Lower leg skin (tissue), 4 donors: ENCODE results near the gene DMRT1. TPM values are rescaled to one million over a fixed set of nuclear protein-coding genes. Genes with fewer than 3 reads are reported as not detected.

ENCODE experiments used
- DNase-seq, 2 donors: peaks; one replicate each; pipeline ENCODE4 v3.0.0-alpha.2; 2019; ENCODE audit warnings: low spot score in 2 of 2
- H3K4me3 ChIP-seq: fragments of 200-600 bp; sonication (generic); 2 replicates; pipeline ENCODE4 v1.5.1; 2017; ENCODE audit warnings: mild to moderate bottlenecking, low read depth; ENCODE audit not compliant: poor library complexity, severe bottlenecking
- POLR2A ChIP-seq, 2 donors: fragments of 450-650 bp; IDR thresholded peaks; one replicate each; pipeline ENCODE4 v1.6.1; 2016 to 2017; ENCODE audit warnings: antibody characterized with exemption in 2 of 2, mild to moderate bottlenecking in 1 of 2, moderate library complexity in 1 of 2
- WGBS, 2 donors: methylation state at CpG; one replicate each; pipeline ENCODE4 v1.1.5; 2018; 5-methylcytosine and 5-hydroxymethylcytosine counted together
- intact Hi-C: fragments of 100-400 bp; cut with DNase I; formaldehyde crosslinking; loops from one replicate; pipeline ENCODE4 v1.15.0; 2023; ENCODE audit warnings: low total_unique reads
- total RNA-seq, 4 donors: library from RNA; depleted of rRNA; stranded (reverse); fragments of >200 nt; gene quantifications; one replicate each; pipeline ENCODE4 v1.1.0, GENCODE V29; 2016
- TF ChIP-seq, protein P1 (sequence below), 3 donors: fragments of 450-650 bp; IDR thresholded peaks; one replicate each; pipeline ENCODE4 v1.5.1; 2016; ENCODE audit warnings: antibody characterized with exemption in 3 of 3, mild to moderate bottlenecking in 3 of 3, moderate library complexity in 2 of 3

Gene DMRT1
- total RNA-seq, 4 donors from 2014 or later, result not detected

- TF ChIP-seq, protein P1, sequence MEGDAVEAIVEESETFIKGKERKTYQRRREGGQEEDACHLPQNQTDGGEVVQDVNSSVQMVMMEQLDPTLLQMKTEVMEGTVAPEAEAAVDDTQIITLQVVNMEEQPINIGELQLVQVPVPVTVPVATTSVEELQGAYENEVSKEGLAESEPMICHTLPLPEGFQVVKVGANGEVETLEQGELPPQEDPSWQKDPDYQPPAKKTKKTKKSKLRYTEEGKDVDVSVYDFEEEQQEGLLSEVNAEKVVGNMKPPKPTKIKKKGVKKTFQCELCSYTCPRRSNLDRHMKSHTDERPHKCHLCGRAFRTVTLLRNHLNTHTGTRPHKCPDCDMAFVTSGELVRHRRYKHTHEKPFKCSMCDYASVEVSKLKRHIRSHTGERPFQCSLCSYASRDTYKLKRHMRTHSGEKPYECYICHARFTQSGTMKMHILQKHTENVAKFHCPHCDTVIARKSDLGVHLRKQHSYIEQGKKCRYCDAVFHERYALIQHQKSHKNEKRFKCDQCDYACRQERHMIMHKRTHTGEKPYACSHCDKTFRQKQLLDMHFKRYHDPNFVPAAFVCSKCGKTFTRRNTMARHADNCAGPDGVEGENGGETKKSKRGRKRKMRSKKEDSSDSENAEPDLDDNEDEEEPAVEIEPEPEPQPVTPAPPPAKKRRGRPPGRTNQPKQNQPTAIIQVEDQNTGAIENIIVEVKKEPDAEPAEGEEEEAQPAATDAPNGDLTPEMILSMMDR (IDR thresholded peaks at IDR 0.05), result no peak
- TF ChIP-seq POLR2A (IDR thresholded peaks at IDR 0.05), result no peak
- H3K4me3 ChIP-seq, result no peak overlapping the region
- intact Hi-C loops, result no loop called here
- peak in 1 of 2 donors; percentile 74 for DNase-seq
- 14 to 18% methylated on average over 37 to 44 of the region's 57 CpGs for WGBS, 2 donors
Measured at GRCh38 chr9:970151-970996, 128.9 kb downstream of the DMRT1 start.

DNA sequence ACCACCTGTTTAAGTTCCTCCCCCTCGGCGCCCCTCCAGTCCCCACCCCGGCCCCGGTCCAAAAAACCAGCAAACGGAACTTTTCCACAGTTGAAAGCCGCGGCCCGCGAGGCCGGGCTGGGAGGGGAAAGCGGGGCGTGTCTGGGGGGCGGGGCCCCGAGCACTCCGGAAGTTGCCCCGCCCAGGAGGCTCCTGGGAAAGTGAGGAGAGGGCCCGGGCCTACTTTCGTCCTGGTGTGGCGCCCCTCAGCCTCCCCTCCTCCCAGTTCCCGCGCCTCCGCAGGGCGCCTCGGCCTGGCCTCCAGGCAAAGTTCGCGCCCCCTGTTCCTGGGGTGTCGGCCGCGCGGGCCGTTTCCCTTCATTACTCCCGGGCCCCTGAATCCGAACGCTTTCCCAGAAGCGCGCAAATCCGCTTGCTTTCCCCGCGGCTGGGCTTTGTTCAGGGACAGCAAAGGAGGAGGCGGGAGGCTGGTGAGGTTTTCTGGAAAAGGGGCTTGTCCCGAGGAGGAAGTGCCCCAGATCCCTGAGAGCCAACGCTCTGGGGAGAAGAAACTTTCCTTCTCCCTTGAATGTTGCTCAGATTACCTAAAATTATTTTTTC lies 130.5 kb downstream of the DMRT1 start:
- no peak for TF ChIP-seq POLR2A (IDR thresholded peaks at IDR 0.05)
- TF ChIP-seq, protein P1 (IDR thresholded peaks at IDR 0.05), result no peak
- intact Hi-C loops, result no loop called here
- peak overlapping the region; percentile 23 for H3K4me3 ChIP-seq
- 1 to 3% methylated on average over 23 to 31 of the region's 42 CpGs for WGBS, 2 donors
- DNase-seq, result peak in 1 of 2 donors; percentile 83

DNA sequence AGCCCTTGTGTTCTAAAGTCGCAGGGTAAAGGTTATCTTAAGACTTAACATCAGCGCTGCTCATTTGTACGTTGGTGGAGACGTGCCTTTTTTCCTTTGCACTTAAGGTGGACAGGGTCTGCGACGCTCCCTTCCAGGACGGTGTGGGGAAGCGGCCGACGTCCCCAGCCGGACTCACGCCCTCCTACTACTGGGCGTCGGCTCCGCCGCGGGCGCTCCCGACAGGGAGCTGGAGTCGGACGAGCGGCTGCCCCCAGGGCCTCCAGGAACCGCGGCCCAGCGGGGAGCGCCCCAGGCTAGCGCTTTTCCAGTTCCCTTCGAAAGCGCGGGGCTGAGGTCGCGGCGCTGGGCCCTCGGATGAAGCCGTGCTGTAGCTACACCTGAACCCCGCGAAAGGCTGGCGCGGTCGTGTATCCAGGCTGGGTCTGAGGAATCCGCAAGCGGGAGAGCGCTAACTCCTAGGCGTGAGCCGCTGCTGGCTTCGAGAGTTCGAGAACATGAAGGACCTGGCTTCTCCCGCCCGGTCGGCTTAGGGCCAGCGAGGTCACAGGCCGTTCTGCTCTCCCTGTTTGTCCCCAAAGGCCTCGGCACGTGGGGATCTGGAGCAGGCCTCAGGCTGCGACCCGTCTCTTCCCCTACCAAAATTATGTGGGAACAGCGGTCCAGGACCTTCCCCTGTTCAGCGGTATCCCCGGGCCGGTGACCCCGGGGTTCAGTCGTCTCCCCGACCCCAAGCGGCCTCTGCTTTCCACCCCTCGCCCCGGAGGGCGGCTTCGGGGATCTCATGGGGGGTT lies 131.2 kb downstream of the DMRT1 start:
- peak in 1 of 2 donors; percentile 84 for DNase-seq
- intact Hi-C loops, result no loop called here
- TF ChIP-seq, protein P1 (IDR thresholded peaks at IDR 0.05), result no peak
- TF ChIP-seq POLR2A (IDR thresholded peaks at IDR 0.05), result no peak
- no peak overlapping the region for H3K4me3 ChIP-seq
- WGBS, 2 donors, result 16 to 25% methylated on average over 40 to 67 of the region's 68 CpGs

GRCh38 chr9:973295-973834 lies 131.9 kb downstream of the DMRT1 start:
- TF ChIP-seq, protein P1 (IDR thresholded peaks at IDR 0.05), result no peak
- no peak for TF ChIP-seq POLR2A (IDR thresholded peaks at IDR 0.05)
- no peak for DNase-seq
- 43 to 45% methylated on average over 17 of the region's 17 CpGs for WGBS, 2 donors
- no peak overlapping the region for H3K4me3 ChIP-seq
- intact Hi-C loops, result no loop called here

DNA sequence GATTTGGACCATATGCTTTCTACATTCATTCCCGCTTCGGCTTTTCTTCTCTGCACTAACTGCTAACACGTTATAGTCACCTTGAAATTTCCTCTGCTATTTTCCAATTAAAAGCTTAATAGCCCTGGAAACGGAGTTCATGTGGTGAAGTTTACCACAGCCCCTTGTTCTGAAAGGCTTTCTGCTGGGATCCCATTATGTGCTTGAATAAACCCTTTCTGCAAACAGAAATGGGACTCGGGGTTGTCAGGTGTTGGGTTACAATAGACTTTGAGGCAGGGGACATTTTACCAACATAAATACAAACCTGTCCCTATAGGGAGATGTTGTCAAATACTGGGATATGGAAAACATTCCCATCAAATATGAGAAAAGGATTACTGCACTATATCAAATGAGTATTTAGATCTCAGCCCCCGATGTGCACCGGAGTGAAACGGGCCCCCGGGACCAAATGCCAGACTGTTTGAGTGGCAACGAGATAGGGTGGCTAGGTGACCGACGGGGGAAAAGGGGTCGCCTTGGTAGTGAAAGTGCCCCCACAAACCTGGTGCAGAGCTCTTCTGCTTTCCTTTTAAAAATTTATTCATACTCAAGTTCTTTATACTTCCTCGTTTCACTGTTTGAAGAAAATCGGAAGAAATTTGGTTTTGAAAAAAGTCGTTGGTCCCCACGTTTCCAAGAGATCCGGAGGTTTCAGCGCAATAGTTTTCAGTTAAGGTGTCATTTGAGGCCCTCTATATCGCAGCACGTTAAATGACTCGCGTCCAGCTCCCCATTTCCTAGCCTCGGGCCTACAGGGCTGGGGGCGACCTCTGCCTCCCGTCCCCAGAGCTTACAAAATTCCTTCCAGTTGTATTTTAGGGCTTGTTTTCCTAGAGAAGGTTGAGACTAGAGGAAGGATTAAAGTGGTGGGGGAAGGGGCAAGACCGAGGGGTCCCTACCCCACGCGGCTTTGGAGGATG lies 132.8 kb downstream of the DMRT1 start:
- intact Hi-C loops, result no loop called here

More for the DNA sequence above, 132.8 kb downstream of the DMRT1 start:
- DNase-seq, result peak in 1 of 2 donors; percentile 46
- 31 to 36% methylated on average over 29 of the region's 29 CpGs for WGBS, 2 donors
- no peak for TF ChIP-seq POLR2A (IDR thresholded peaks at IDR 0.05)
- TF ChIP-seq, protein P1 (IDR thresholded peaks at IDR 0.05), result no peak
- no peak overlapping the region for H3K4me3 ChIP-seq
